Esophagus muscularis mucosa (tissue), 4 donors: ENCODE measurements around the gene KLHL3.

Experiments
- EP300 ChIP-seq: sonication (generic); formaldehyde crosslinking; IDR thresholded peaks from one replicate; pipeline ENCODE4 v1.6.1; 2017; ENCODE audit warnings: antibody characterized with exemption
- POLR2A ChIP-seq: fragments of 450-650 bp; IDR thresholded peaks from one replicate; pipeline ENCODE4 v1.6.1; 2017; ENCODE audit warnings: antibody characterized with exemption, moderate library complexity, mild to moderate bottlenecking, low read depth
- TF ChIP-seq, protein P1 (sequence below), 3 experiments: fragments of 200-600 bp in 2 of 3; fragments of 450-650 bp in 1 of 3; sonication (generic) in 2 of 3; IDR thresholded peaks; one replicate each; pipeline ENCODE4 v1.5.1; 2017 to 2019; ENCODE audit warnings: antibody characterized with exemption in 3 of 3, mild to moderate bottlenecking in 2 of 3, moderate library complexity in 1 of 3

- no peak for TF ChIP-seq POLR2A
- TF ChIP-seq, protein P1, sequence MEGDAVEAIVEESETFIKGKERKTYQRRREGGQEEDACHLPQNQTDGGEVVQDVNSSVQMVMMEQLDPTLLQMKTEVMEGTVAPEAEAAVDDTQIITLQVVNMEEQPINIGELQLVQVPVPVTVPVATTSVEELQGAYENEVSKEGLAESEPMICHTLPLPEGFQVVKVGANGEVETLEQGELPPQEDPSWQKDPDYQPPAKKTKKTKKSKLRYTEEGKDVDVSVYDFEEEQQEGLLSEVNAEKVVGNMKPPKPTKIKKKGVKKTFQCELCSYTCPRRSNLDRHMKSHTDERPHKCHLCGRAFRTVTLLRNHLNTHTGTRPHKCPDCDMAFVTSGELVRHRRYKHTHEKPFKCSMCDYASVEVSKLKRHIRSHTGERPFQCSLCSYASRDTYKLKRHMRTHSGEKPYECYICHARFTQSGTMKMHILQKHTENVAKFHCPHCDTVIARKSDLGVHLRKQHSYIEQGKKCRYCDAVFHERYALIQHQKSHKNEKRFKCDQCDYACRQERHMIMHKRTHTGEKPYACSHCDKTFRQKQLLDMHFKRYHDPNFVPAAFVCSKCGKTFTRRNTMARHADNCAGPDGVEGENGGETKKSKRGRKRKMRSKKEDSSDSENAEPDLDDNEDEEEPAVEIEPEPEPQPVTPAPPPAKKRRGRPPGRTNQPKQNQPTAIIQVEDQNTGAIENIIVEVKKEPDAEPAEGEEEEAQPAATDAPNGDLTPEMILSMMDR (IDR thresholded peaks at IDR 0.05) = no peak
- TF ChIP-seq EP300 = no peak
These were observed 152.8 kb downstream of the KLHL3 start for GRCh38 chr5:137583129-137583528.
